Tibial nerve (tissue), 4 donors: ENCODE results near the gene CASP9.

Experiments used
- EP300 ChIP-seq, 2 donors: sonication (generic); formaldehyde crosslinking; IDR thresholded peaks; one replicate each; pipeline ENCODE4 v1.6.1; 2017; ENCODE audit warnings: antibody characterized with exemption in 2 of 2, mild to moderate bottlenecking in 1 of 2
- POLR2A ChIP-seq, 2 donors: fragments of 450-650 bp; IDR thresholded peaks; one replicate each; pipeline ENCODE4 v1.6.1; 2017; ENCODE audit warnings: antibody characterized with exemption in 2 of 2, mild to moderate bottlenecking in 2 of 2, moderate library complexity in 2 of 2
- TF ChIP-seq, protein P1 (sequence below), 5 experiments: fragments of 200-600 bp in 3 of 5; fragments of 450-650 bp in 2 of 5; sonication (generic) in 3 of 5; IDR thresholded peaks; one replicate each; pipeline ENCODE4 v1.5.1; 2016 to 2019; ENCODE audit warnings: antibody characterized with exemption in 5 of 5, mild to moderate bottlenecking in 3 of 5, moderate library complexity in 2 of 5

DNA sequence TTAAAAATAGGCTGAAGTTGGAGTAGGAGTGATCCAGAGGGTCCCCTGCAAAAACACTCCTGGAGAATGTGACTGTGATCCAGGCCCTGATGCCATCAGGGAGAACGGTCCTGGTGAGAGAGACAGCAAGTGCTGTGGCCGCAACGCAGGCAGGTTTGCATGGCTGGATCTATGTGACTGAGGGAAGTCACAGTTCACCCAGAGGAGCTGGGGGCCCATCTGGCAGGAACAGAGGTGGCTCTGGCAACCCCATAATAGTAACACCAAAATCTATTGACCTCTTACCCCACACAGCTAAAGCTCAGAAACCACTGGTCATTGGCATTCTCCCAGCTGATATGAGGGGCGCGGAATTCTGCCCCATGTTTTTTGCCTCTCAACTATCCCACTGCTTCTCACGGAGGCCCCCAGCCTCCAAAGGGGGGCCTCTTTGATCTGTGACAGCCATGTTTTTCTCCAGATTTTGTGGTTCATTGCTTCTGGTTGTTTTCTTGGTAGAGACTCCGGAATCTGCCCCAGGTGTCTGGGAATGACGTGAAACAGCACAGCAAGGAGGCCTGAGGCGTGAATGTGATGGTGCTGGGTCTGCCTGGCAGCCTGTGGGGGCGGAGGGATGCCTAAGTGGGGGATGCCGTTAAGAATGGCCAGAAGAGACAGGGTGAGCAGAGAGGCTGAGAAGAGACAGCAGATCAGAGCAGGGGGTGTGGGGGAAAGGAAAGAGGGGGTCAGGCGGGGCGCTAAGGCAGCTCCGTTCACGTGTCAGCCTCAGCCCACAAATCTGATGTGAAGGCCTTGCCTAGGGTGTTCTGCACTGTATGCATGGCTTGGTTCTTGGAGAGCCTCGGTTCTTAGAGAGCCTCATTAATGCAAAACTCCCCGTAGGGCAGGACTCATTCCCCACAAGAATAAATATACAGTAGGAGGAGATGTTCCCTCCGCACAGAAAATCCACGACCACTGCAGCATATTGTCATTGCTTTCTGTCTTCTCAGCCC lies 23.5 kb downstream of the CASP9 start:
- TF ChIP-seq, protein P1, sequence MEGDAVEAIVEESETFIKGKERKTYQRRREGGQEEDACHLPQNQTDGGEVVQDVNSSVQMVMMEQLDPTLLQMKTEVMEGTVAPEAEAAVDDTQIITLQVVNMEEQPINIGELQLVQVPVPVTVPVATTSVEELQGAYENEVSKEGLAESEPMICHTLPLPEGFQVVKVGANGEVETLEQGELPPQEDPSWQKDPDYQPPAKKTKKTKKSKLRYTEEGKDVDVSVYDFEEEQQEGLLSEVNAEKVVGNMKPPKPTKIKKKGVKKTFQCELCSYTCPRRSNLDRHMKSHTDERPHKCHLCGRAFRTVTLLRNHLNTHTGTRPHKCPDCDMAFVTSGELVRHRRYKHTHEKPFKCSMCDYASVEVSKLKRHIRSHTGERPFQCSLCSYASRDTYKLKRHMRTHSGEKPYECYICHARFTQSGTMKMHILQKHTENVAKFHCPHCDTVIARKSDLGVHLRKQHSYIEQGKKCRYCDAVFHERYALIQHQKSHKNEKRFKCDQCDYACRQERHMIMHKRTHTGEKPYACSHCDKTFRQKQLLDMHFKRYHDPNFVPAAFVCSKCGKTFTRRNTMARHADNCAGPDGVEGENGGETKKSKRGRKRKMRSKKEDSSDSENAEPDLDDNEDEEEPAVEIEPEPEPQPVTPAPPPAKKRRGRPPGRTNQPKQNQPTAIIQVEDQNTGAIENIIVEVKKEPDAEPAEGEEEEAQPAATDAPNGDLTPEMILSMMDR (IDR thresholded peaks at IDR 0.05), result no peak
- TF ChIP-seq POLR2A (IDR thresholded peaks at IDR 0.05) (no peak), EP300 (IDR thresholded peaks at IDR 0.05) (no peak)
